Activated naive CD4-positive, alpha-beta T cell treated with anti-CD3 and anti-CD28 coated beads, Interleukin-2, amount 50 U/mL, for 24 hours (primary cell): ENCODE measurements around the gene DIAPH3.

Source experiments
- H3K27ac Mint-ChIP-seq: one replicate; pipeline ENCODE4 v1.8.0; 2021; ENCODE audit warnings: mild to moderate bottlenecking, mixed read lengths
- H3K27me3 Mint-ChIP-seq: one replicate; pipeline ENCODE4 v1.8.0; 2021; ENCODE audit warnings: mixed read lengths
- H3K36me3 Mint-ChIP-seq: one replicate; pipeline ENCODE4 v1.8.0; 2021; ENCODE audit warnings: mixed read lengths
- H3K4me1 Mint-ChIP-seq: one replicate; pipeline ENCODE4 v1.8.0; 2021; ENCODE audit warnings: mixed read lengths
- H3K4me3 Mint-ChIP-seq: one replicate; pipeline ENCODE4 v1.8.0; 2021; ENCODE audit warnings: mild to moderate bottlenecking, mixed read lengths
- H3K9me3 Mint-ChIP-seq: one replicate; pipeline ENCODE4 v1.8.0; 2021; ENCODE audit warnings: mixed read lengths

DIAPH3 gene

DNA sequence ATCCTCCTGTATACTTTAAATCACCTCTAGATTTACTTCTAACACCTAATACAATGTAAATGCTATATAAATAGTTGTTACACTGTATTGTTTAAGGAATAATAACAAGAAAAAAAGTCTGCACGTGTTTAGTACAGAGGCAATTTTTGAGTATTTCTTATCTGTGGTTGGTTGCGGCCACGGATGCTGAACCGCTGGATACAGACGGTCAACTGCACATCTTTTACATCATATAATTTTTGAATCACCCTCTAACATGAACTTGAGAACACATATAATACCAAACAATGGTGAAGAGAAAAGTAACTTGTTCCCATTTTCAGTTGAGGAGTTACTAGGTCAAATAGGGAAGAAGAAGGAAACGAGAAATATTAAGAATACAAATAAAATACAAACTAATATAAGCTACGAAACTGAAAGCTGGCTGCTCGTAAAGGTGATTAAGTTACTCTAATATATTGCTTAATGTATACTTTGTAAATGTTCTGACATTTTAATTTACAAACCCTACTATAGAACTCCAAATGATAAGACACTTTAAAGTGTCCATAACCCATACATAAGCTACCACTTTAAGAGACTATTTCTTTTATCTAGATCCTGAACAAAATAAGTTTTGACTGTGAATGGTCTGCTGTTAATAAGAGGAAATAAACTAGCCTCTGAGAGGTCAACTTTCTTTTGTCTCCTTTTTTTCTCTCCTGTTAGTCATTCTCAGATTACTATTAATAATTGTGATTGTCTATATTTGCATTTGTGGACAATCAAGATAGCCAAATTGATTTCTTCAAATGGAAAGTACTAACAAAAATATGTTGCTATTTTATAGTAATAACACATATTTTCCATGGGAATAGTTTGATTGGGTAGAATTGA, 457.4 kb downstream of the DIAPH3 start:
- Mint-ChIP-seq H3K27ac (no peak overlapping the region), H3K36me3 (no peaks in the 10 kb centered on the region), H3K4me3 (no peak overlapping the region), H3K27me3 (no peaks in the 10 kb centered on the region), H3K9me3 (no peaks in the 10 kb centered on the region), H3K4me1 (no peaks in the 10 kb centered on the region)

- no peak overlapping the region for H3K27ac Mint-ChIP-seq
- H3K4me1 Mint-ChIP-seq: no peaks in the 10 kb centered on the region
- no peaks in the 10 kb centered on the region for H3K9me3 Mint-ChIP-seq
- H3K36me3 Mint-ChIP-seq: no peaks in the 10 kb centered on the region
- H3K27me3 Mint-ChIP-seq: no peaks in the 10 kb centered on the region
- no peak overlapping the region for H3K4me3 Mint-ChIP-seq
These were observed 461.5 kb downstream of the DIAPH3 start for GRCh38 chr13:59702269-59702668.

DNA sequence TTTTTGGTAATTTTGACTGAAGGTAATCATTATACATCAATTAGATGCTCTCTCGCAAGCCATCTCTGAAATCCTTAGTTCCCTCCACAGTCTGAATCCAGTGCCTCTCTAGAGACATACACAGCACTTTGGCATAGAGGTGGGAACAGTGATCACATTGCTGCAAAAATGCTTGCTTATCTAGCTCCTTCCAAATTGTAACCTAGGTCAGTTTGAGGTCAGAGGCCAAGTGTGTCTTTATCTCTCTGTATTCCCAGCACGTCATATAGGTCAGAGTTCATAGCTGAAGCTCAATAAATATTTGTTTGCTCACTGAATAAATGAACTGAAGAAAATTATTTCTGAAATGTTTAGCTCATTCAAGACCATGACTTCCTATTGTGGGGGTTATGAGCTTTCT, 462.5 kb downstream of the DIAPH3 start:
- Mint-ChIP-seq H3K4me3 (no peak overlapping the region), H3K9me3 (no peaks in the 10 kb centered on the region), H3K27ac (no peak overlapping the region), H3K4me1 (no peaks in the 10 kb centered on the region), H3K36me3 (no peaks in the 10 kb centered on the region), H3K27me3 (no peaks in the 10 kb centered on the region)

GRCh38 chr13:59700281-59700680, 463.4 kb downstream of the DIAPH3 start:
- no peaks in the 10 kb centered on the region for H3K36me3 Mint-ChIP-seq
- no peaks in the 10 kb centered on the region for H3K4me1 Mint-ChIP-seq
- no peaks in the 10 kb centered on the region for H3K9me3 Mint-ChIP-seq

DNA sequence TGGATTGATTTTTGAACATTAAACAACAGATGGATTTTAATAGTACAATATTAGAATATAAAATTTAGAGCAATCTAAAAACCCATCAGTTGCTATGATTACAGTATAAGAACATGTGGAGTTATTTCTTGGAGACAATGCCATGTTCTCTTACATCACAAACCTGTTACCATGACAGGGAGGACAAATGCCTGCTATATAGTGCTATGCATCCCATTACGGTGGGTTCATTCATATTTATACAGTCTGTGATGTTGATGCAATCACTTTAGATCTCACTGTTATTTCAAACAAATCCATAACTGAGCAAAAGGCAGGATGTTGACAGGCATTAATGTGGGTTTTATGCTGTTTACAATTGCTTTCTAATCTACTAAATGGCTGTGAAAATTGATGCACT, 467.5 kb downstream of the DIAPH3 start:
- Mint-ChIP-seq H3K4me1 (no peaks in the 10 kb centered on the region), H3K27ac (no peak overlapping the region), H3K27me3 (no peaks in the 10 kb centered on the region), H3K36me3 (no peaks in the 10 kb centered on the region), H3K9me3 (no peaks in the 10 kb centered on the region), H3K4me3 (no peak overlapping the region)

More at GRCh38 chr13:59700281-59700680, 463.4 kb downstream of the DIAPH3 start:
- Mint-ChIP-seq H3K27me3 (no peaks in the 10 kb centered on the region), H3K4me3 (no peak overlapping the region), H3K27ac (no peak overlapping the region)

DNA sequence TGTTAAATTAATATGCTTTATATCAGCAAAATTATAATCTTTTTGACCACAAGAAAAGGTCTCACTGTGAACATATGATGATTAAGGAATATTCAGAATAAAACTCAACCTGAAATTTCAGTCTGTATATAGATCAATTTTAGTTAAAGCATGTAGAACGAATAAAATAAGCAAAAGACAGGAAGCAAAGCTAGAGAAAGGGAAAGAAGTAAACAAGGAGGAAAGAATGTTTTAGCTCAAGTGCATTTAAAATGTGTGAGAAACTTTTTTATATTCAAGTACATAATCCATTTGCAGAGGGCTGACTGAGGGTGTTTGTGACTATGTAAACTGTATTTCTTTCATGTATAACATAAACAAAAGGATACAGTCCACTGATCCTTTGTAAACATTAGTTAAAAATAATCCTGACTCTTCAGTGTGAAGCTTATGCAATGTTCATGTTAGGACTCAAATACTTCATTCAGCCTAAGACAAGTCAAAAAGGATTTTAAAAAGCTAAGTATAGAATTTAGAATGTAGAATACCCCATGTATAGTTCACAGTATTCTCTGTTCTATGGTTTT, 472.1 kb downstream of the DIAPH3 start:
- H3K4me3 Mint-ChIP-seq: no peak overlapping the region
- no peaks in the 10 kb centered on the region for H3K36me3 Mint-ChIP-seq
- no peaks in the 10 kb centered on the region for H3K27me3 Mint-ChIP-seq
- no peaks in the 10 kb centered on the region for H3K4me1 Mint-ChIP-seq
- H3K9me3 Mint-ChIP-seq: no peaks in the 10 kb centered on the region
- H3K27ac Mint-ChIP-seq: no peak overlapping the region

GRCh38 chr13:59690857-59691500, 472.7 kb downstream of the DIAPH3 start:
- no peaks in the 10 kb centered on the region for H3K36me3 Mint-ChIP-seq
- no peaks in the 10 kb centered on the region for H3K4me1 Mint-ChIP-seq
- H3K27me3 Mint-ChIP-seq: no peaks in the 10 kb centered on the region
- H3K4me3 Mint-ChIP-seq: no peak overlapping the region
- no peak overlapping the region for H3K27ac Mint-ChIP-seq
- no peaks in the 10 kb centered on the region for H3K9me3 Mint-ChIP-seq

- no peaks in the 10 kb centered on the region for H3K36me3 Mint-ChIP-seq
- H3K4me3 Mint-ChIP-seq: no peak overlapping the region
- H3K27me3 Mint-ChIP-seq: no peaks in the 10 kb centered on the region
- H3K27ac Mint-ChIP-seq: no peak overlapping the region
- no peaks in the 10 kb centered on the region for H3K9me3 Mint-ChIP-seq
- no peaks in the 10 kb centered on the region for H3K4me1 Mint-ChIP-seq
These were observed 474.7 kb downstream of the DIAPH3 start for GRCh38 chr13:59689057-59689456.

GRCh38 chr13:59686798-59687394, 476.8 kb downstream of the DIAPH3 start:
- no peaks in the 10 kb centered on the region for H3K9me3 Mint-ChIP-seq
- no peaks in the 10 kb centered on the region for H3K4me1 Mint-ChIP-seq
- H3K27ac Mint-ChIP-seq: no peak overlapping the region
- no peak overlapping the region for H3K4me3 Mint-ChIP-seq
- no peaks in the 10 kb centered on the region for H3K27me3 Mint-ChIP-seq
- H3K36me3 Mint-ChIP-seq: no peaks in the 10 kb centered on the region

DNA sequence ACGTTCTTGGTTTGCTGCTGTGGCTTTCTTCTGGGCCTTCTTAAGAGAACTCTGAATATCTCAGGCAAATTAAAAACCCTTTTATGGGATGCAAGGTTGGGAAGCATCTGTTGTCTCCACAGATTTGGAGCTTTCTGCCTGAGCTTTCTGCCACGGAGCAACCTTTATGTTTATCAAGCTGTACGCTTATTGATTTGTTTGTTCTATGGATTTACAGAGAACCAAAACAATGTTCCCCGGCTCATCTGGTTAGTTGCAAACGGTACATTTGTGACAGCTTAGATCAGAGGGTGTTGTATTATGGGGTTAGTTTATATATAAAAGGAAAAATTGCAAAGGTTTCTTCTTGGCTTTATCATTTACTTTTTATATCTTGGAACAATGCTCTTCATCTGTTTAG, 479.6 kb downstream of the DIAPH3 start:
- H3K36me3 Mint-ChIP-seq: no peaks in the 10 kb centered on the region
- no peak overlapping the region for H3K4me3 Mint-ChIP-seq
- no peaks in the 10 kb centered on the region for H3K4me1 Mint-ChIP-seq
- H3K27me3 Mint-ChIP-seq: no peaks in the 10 kb centered on the region
- H3K27ac Mint-ChIP-seq: no peak overlapping the region
- H3K9me3 Mint-ChIP-seq: no peaks in the 10 kb centered on the region

DNA sequence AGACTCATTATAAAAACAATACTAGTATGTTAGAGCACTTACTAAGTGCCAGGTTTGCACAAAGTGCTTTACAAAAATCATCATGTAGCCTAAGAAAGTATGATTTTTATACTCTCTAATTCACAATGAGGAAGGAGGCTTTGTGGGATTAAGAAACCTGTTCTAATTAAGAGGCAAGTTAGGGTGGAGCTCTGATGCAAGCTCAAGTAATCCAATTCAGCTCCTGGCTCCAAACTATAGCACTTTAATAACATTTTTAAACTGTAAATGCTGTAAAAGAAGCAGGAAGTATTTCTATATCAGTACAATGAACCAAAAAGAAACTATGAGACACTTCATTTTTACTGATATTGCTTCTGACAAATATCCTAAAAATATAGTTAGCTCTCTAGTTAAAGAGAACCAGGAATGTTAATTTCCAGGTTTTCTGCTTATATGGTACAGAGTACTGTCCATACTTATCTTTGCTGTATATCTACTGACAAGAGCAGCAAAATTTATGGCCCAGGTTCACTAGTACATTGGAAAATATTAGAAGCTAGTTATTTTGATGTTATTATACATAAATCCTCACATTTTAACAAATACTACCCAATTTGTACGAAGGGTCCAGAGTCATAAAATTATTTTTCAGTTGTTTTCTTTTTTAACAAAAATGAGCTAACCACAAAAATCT, 482.0 kb downstream of the DIAPH3 start:
- H3K27ac Mint-ChIP-seq: no peak overlapping the region
- no peaks in the 10 kb centered on the region for H3K9me3 Mint-ChIP-seq

GRCh38 chr13:59680429-59681024, 483.2 kb downstream of the DIAPH3 start:
- Mint-ChIP-seq H3K36me3 (no peaks in the 10 kb centered on the region), H3K27ac (no peak overlapping the region), H3K4me1 (no peaks in the 10 kb centered on the region), H3K27me3 (no peaks in the 10 kb centered on the region), H3K9me3 (no peaks in the 10 kb centered on the region), H3K4me3 (no peak overlapping the region)

More for the DNA sequence above, 482.0 kb downstream of the DIAPH3 start:
- no peaks in the 10 kb centered on the region for H3K27me3 Mint-ChIP-seq
- H3K4me3 Mint-ChIP-seq: no peak overlapping the region
- H3K4me1 Mint-ChIP-seq: no peaks in the 10 kb centered on the region
- no peaks in the 10 kb centered on the region for H3K36me3 Mint-ChIP-seq

GRCh38 chr13:59679254-59679653, 484.5 kb downstream of the DIAPH3 start:
- H3K27ac Mint-ChIP-seq: no peak overlapping the region
- no peaks in the 10 kb centered on the region for H3K4me1 Mint-ChIP-seq

DNA sequence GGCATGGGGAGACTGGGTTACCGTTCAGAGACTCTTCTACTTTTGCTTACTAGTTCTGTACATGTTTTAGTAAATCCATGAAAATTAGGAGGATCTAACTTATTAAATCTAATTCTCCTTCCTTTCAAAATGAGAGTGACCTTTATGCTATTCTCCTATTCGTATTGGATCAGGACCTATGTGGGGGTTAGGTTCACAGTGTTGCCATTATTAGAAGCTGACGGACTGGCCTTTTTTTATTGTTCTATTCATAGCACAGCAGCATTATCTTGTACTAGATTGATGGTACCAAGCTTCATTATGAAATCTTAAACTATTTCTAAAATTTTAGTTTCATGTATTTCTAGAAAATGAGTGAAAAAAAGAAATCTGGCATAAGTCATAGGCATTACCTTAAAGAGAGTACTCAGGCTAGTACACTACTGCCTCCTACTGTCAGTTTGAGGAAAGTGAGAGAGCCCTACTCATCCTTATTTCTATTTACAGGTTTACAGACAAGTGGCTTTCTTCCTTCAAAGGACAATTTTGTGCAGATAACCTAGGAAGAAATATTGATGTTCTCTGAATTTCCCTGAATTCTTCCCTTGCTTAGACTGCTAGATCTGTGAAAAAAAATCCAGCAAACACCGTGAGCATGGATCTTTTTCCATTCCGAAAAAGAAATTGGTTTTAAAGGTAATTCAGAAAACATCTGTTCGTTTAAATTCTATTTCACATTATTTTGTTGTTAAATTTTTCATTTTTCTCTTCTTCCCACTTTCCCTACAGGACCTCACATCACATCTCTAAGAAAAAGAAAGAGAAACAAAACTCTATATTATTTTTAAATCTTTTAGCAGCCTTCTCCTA, 485.5 kb downstream of the DIAPH3 start:
- Mint-ChIP-seq H3K4me3 (no peak overlapping the region), H3K4me1 (no peaks in the 10 kb centered on the region), H3K27me3 (no peaks in the 10 kb centered on the region), H3K36me3 (no peaks in the 10 kb centered on the region), H3K27ac (no peak overlapping the region), H3K9me3 (no peaks in the 10 kb centered on the region)

More at GRCh38 chr13:59679254-59679653, 484.5 kb downstream of the DIAPH3 start:
- no peaks in the 10 kb centered on the region for H3K36me3 Mint-ChIP-seq
- no peaks in the 10 kb centered on the region for H3K9me3 Mint-ChIP-seq
- H3K4me3 Mint-ChIP-seq: no peak overlapping the region
- no peaks in the 10 kb centered on the region for H3K27me3 Mint-ChIP-seq
